SK-MEL-5 (cell line): Measurements from ENCODE around the gene EXOSC5. TPM values are rescaled to one million over a fixed set of nuclear protein-coding genes. Genes with fewer than 3 reads are reported as not detected.
A peak's percentile ranks its signal among the peaks of the same experiment; 100 is the strongest.
"Not testable (repeated sequence)": the region's sequence is repeated elsewhere in the genome, so short reads cannot be mapped to it uniquely, and the experiment has no call there.

Source experiments
- DNase-seq: peaks from one replicate; pipeline ENCODE4 v3.0.0-alpha.2; 2016; ENCODE audit warnings: low read depth, low spot score
- in situ Hi-C: cut with HindIII; loops from 2 replicates; pipeline ENCODE4 v1.10.0; 2016; ENCODE audit warnings: low sequenced_read_pairs, high pct_unique_total_duplicates, low pct_unique_long_range_greater_than_20kb
- total RNA-seq: library from RNA; depleted of rRNA; stranded (reverse); fragments of >200 nt; shearing (Covaris generic); gene quantifications from 2 replicates; pipeline ENCODE4 v1.2.3, GENCODE V29; 2014

The EXOSC5 gene
- total RNA-seq, 1 experiment from 2014 or later = 39.3 TPM

GRCh38 chr19:41411968-41412265 lies 14.8 kb upstream of the EXOSC5 start:
- DNase-seq = no peak
- in situ Hi-C loops = no loop called here

DNA sequence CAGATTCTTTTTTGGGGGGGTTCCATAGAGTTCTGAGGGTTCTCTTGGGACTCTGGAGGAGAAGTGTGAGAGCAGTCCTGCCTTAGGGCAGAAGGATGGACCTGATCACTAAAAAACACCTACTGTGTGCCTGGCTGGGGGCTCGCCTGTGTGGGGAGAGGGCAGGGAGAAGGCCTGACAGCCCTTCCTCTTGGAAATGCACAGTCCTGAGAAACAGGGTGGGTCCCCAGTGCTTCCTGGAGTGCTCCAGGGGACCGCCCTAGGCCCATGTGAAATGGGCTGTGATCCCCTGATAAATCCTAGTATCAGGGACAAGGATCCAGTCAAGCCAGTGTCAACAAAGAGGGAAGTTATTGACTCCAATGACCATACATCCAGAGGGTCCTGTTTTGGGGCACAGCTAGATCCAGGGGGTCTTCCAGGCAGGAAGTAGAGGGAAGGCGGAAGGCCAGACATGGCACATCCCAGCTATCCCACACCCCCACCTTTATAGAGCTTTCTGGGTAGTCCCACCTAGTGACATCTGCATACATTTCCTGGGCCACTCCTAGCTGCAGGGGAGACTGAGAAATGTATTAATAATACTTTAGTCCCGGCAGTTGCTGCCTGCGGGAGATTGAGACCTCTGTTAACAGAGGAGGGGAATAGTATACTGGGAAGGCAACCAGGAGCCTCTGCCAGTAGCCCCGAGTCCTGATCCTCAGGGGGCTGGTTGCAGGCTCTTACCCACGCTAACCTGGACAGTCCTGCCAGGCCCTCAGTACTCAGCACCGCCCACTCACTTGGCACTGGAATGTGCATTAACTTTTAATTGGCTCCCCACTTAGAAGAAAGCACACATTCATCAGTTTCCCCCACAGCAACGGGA lies 14.2 kb upstream of the EXOSC5 start:
- in situ Hi-C loops = no loop called here
- no peak for DNase-seq

- in situ Hi-C loops = no loop called here
- DNase-seq = no peak
Measured at GRCh38 chr19:41410336-41411054, 13.3 kb upstream of the EXOSC5 start.

GRCh38 chr19:41409288-41409687 lies 12.1 kb upstream of the EXOSC5 start:
- peak; percentile 35 for DNase-seq

DNA sequence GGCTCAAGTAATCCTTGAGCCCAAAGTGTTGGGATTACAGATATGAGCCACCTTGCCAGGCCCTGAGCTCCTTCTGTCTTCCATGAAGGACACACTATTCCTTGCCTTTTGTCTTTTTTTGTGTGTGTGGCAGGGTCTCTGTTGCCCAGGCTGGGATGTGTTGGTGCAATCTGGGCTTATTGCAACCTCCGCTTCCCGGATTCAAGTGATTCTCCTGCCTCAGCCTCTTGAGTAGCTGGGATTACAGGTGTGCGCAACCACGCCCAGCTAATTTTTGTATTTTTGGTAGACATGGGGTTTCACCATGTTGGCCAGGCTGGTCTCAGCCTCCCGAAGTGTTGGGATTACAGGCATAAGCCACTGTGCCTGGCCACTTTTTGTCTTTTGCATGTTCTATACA lies 11.7 kb upstream of the EXOSC5 start:
- in situ Hi-C loops, DNase-seq: not testable (repeated sequence)

More at GRCh38 chr19:41409288-41409687, 12.1 kb upstream of the EXOSC5 start:
- in situ Hi-C loops = no loop called here

DNA sequence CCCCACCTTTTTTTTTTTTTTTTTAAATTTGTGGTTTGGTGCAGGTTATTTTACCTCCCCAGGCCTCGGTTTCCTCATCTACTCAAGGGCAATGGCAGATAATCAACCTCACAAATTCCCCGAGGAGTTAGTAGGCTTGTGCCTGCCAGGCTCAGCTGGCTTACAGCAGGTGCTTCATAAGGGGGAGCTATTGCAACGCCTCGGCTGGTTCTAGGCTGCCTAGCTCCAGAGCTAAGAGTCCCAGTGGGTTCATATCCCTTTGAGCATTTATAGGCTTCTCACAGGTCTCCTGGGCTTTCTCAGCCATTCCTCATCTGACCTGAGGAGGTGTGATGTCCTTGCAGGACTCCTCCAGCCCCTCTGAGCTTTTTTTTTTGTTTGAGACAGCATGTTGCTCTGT lies 11.1 kb upstream of the EXOSC5 start:
- peak; percentile 22 for DNase-seq
- in situ Hi-C loops = no loop called here

GRCh38 chr19:41407271-41407670 lies 10.1 kb upstream of the EXOSC5 start:
- in situ Hi-C loops = no loop called here

GRCh38 chr19:41405776-41406175 lies 8.6 kb upstream of the EXOSC5 start:
- in situ Hi-C loops = no loop called here
- DNase-seq = no peak

More at GRCh38 chr19:41407271-41407670, 10.1 kb upstream of the EXOSC5 start:
- DNase-seq = no peak

GRCh38 chr19:41403181-41403970 lies 6.2 kb upstream of the EXOSC5 start:
- in situ Hi-C loops = no loop called here
- no peak for DNase-seq

- no peak for DNase-seq
- in situ Hi-C loops = no loop called here
Measured at GRCh38 chr19:41402010-41402409, 4.9 kb upstream of the EXOSC5 start.

DNA sequence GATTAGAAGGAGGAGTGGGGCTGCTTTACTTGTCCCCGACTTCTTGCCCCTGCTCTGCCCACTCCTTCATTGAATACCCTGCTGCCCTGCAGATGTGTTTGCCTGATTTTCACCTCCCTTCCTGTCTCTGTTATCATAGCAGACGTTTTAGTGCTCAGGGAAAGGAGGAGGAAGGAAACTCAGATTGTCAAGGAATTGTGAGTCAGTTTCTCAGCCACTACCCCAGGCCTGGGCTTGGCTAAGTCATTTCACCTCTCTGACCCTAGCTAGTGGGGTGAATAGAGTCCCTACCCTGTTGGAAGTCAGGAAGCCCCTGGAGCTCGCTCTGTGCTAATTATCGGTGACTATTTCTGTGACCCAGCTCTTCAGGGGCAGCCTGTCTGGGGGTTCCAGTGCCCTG lies 4.3 kb upstream of the EXOSC5 start:
- DNase-seq = no peak
- in situ Hi-C loops = no loop called here

DNA sequence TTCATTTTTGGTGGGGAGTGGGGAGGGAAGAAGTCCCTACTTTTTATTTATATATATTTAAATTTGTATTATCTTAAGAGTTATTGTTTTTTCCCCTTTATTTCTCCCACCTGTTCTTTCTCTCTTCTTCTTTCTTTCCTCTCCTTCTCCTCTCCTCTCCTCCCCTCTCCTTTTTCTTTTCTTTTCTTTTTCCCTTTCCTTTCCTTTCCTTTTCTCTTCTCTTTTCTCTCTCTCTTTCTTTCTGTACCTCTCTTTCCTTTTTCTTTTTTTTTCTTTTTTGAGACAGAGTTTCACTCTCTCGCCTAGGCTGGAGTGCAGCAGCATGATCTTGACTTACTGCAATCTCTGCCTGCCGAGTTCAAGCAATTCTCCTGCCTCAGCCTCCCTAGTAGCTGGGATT lies 2.4 kb upstream of the EXOSC5 start:
- in situ Hi-C loops = no loop called here

DNA sequence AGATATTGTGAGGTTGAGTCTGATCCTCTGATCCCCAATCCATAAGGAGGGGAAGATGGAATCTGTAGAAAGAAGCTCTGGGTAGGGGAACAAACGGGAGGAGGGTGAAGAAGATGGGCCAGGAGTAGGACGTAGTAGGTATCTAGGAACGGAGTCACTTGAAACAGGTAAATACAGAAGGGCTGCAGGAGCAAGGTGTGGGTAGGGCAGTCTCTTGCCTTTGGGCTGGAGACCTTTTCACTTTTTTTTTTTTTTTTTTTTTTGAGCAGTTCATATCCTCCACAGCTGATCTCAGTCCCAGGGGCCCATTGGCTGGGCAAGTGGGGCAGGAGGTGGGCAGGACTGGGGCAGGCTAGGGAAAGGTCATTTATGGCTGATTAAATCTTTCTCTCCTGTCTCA lies 1.9 kb upstream of the EXOSC5 start:
- DNase-seq = no peak
- in situ Hi-C loops = no loop called here

More for the DNA sequence above, 2.4 kb upstream of the EXOSC5 start:
- DNase-seq = no peak

DNA sequence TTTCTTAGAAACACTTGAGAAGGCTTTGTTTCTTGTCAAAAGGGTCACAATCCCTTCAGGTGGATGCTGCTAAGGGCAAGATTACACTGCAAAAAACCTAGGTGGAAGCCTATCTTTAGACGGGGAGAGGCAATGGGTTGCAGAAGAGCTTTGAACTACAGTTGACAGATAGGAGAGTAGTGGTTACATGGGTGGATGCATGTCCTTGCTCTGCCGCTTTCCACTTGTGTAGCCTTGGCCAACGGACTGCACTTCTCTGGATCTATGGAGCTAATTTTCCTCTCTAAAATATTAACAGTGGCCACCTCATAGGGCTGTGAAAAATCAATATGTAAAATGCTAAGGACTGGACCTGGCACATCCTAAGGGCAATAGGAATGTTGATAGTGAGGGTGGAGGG lies 1.4 kb upstream of the EXOSC5 start:
- in situ Hi-C loops = no loop called here
- no peak for DNase-seq

DNA sequence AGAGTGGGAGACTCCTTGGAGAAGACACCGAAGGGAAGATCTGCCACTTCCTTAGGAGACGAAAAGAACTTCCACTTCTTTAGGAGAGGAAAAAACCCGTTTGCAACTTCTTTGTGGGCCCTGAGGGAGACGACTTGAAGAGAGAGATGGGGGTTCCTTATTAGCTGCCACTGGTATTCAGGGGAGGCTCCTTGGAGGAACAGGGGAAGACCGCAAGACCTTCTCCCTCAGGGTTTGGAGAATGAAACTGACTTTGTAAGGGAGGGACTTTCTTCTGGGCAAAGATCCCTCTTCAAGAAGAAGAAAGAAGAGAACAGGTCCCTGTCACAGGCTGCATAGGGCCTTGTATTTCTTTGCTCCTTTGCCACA lies 875 bp upstream of the EXOSC5 start:
- DNase-seq = no peak
- in situ Hi-C loops = no loop called here

DNA sequence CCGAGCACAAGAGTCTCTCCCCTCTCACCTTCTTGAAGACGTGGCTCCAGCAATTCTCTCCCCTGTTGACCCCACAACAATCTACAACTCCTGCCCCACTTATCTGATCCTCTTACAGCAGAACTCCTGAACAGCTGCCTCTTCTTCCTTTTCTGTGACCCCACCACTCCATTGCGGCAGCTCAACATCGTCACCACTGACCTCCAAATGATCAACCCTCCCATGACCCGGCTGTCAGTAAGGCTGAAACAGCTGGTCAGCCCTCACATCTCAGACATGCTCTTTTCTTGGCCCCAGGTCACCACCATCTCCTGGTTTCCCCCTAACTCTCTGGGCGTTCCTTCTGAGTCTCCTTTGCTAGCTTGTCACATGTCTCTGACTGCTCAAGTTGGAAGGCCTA lies 1.8 kb downstream of the EXOSC5 start:
- in situ Hi-C loops = no loop called here
- DNase-seq = no peak

DNA sequence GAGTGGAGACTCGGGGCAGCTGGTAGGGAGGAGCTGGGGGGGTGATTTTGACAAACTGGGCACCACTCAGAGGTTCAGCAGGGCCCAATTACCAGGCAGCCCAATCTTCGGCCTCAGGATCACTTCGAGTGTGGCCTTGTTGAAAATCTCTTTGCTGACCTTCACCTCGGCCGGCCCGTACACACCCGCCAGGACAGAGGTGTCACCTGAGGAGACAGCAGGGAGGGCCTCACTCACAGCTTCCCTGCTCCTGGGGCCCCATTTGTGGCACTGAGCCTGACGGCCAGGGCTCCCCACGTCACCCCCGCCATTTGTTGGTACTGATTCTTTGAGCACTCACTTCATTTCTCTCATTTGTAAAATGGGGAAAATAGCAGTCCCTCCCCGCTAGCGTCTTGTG lies 4.4 kb downstream of the EXOSC5 start:
- no peak for DNase-seq
- in situ Hi-C loops = no loop called here

DNA sequence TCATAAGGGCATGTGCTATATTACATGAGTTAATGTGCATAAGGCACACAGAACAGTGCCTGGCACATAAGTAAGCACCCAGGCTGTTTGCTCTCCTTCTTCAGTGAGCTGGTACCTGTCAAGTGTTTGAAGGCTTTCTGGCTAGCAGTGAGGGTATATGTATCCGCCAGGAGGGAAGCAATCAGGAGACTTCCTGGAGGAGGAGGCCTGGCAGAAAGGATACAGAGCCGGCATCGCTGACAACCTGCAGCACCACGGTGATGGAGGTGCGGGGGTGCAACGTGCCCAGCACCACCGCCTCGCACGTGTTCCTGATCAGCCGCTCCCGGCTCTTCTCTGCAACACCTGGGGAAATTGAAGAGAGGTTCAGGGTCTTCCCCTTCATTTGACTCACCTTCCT lies 5.5 kb downstream of the EXOSC5 start:
- no peak for DNase-seq
- in situ Hi-C loops = no loop called here
